Coronary artery (tissue), 2 donors: Measurements from ENCODE around the gene ZCCHC18.

Source experiments
- DNase-seq: peaks from one replicate; pipeline ENCODE4 v3.0.0-alpha.2; 2017; ENCODE audit warnings: low spot score
- H3K27ac ChIP-seq, 2 donors: fragments of 200-600 bp; sonication (generic); one replicate each; pipeline ENCODE4 v1.5.1; 2016 to 2019
- H3K4me3 ChIP-seq: fragments of 200-600 bp; sonication (generic); 2 replicates; pipeline ENCODE4 v1.5.1; 2016; ENCODE audit warnings: mild to moderate bottlenecking, moderate library complexity
- CTCF ChIP-seq: fragments of 200-600 bp; sonication (generic); IDR thresholded peaks from one replicate; pipeline ENCODE4 v1.5.1; 2019; ENCODE audit warnings: antibody characterized with exemption

The ZCCHC18 gene

DNA sequence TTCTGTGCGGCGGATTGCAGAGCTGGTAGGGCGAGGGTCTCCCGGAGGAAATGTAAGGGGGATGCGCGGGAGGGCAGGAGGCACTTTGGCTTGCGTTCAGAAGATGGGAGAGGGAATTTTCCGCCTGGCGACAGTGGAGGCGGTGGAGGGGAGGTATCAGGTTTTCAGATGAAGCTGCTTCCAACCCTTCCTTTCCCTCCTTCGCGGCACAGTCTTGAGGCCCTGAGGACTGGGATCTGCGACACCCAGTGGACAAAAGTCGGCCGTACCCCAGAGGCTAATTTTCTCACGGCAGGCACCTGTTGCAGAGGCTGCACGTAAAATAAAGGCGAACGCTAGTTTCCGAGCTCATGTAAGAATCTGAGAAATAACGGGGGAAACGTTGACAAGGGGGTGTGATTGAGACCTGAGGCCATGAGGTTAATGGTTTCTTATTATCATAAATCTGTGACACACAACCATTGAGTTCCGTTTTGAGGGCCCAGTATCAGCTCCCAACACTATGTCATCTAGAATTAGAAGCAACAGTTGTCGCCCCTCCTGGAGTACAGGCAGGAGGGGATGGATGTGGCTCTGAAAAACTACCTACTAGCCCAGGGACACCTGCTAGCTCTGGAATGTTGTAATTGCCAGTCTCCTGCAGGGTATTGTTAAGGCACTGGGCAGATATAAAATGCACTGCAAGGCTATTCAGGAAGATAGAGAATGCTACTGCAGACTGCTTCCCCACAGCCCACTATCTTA lies 1.1 kb downstream of the ZCCHC18 start:
- peak overlapping the region; percentile 81 for H3K4me3 ChIP-seq

DNA sequence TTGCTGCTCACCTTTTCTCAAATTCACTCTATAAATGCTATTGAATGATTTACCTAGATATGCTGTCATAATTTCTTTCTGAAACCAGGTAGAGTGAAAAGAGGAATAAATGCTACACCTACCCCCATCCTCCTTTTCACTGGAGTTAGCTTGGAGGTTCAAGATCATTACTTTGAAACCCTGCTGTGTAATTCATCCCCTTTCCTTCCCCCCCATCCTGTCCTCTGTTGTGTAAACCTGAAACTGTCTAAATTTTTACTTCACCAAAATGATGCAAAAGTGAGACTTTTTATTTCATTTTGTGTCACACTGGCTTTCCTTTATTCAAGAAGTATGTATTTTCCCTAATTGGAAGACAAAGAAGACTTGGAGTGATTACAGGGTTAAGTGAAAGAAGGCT lies 5.4 kb downstream of the ZCCHC18 start:
- no peak for DNase-seq
- no peak overlapping the region for H3K27ac ChIP-seq
- no peak for TF ChIP-seq CTCF
- H3K4me3 ChIP-seq = no peak overlapping the region

More for the DNA sequence above, 1.1 kb downstream of the ZCCHC18 start:
- TF ChIP-seq CTCF = no peak
- H3K27ac ChIP-seq = peak overlapping the region; percentile 67 to 88
- DNase-seq = no peak

DNA sequence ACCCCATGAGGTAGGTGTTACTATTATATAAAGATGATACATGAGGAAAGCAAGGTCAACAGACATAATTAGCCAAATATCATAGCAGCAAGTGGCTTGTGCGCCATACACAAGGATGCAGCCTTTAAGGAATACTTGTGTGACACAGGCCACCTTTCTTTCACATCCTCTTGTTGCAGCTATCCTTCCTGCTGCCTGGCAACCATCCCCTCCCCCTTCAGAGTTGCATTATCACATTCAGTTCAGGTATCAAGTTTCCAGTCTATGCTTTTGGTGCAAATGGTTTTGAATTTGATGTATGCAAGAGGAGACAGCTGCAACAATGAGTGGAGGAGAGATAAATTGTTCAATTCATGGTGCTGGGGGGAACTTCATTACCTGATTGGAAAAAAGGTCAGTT lies 6.4 kb downstream of the ZCCHC18 start:
- TF ChIP-seq CTCF = no peak
- Histone ChIP-seq H3K27ac (no peak overlapping the region), H3K4me3 (no peak overlapping the region)
- DNase-seq = no peak

DNA sequence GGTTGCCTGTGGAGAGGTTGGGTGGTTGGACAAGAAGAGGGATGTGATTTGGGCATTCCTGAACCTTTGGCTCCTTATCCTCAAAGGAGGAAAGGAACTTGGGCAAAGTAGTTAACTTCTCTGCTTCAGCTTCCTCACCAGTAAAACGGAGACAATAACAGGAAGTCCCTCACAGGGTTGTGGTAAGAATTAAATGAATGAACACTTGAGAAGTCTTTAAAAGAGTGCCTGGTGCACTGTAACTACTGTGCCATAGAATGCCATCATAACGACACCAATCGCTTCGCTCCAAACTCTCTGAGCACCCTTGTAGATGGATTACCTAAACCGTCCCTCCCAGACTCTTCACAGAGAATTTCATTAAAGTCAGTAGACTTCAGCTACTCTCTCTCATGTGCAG lies 10.5 kb downstream of the ZCCHC18 start:
- no peak for DNase-seq

GRCh38 chrX:104126856-104127255 lies 14.5 kb downstream of the ZCCHC18 start:
- DNase-seq = no peak
- Histone ChIP-seq H3K27ac (no peak overlapping the region), H3K4me3 (no peak overlapping the region)
- no peak for TF ChIP-seq CTCF

More for the DNA sequence above, 10.5 kb downstream of the ZCCHC18 start:
- Histone ChIP-seq H3K4me3 (no peak overlapping the region), H3K27ac (no peak overlapping the region)
- no peak for TF ChIP-seq CTCF

DNA sequence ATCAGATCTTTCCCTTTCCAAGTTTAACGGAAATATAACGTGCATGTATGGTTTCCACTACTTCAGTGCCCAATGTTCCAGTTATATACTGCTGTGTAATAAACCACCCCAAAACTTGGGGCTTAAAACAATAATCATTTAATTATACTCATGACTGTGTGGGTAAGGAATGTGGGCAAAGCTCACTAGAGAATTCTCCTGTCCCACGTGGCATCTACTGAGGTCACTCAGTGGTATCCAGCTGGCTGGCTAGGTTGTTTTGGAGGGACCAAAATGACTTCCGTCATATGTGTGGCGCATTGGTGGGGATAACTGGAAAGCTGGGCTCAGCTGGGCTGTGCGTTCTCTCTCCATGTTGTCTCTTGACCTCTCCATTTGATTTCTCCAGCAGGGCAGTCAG lies 18.5 kb downstream of the ZCCHC18 start:
- no peak for TF ChIP-seq CTCF
- Histone ChIP-seq H3K4me3 (no peak overlapping the region), H3K27ac (no peak overlapping the region)
- no peak for DNase-seq

GRCh38 chrX:104134583-104135261 lies 22.4 kb downstream of the ZCCHC18 start:
- no peak for DNase-seq
- Histone ChIP-seq H3K4me3 (no peak overlapping the region), H3K27ac (no peak overlapping the region)
- TF ChIP-seq CTCF = no peak
